HepG2 (cell line): ENCODE measurements around the gene ACTA2. TPM values are rescaled to one million over a fixed set of nuclear protein-coding genes. Genes with fewer than 3 reads are reported as not detected.

Experiments
- ATAC-seq: fragments of 200-7000 bp; cut with Tn5 transposase; 3 replicates; pipeline ENCODE4 v1.9.1; 2020; ENCODE audit warnings: mild to moderate bottlenecking, moderate library complexity
- BruUV-seq: library from RNA; stranded (reverse); fragments of 400-500 nt; replicated peaks from 2 replicates; lab custom pipeline; 2021; lab: Mats Ljungman, UMichigan
- CTCF ChIA-PET: fragments of 300-600 bp; formaldehyde crosslinking; extraction: SDS; loops from one replicate; lab custom pipeline; 2021; ENCODE audit warnings: low total read pairs, inconsistent platforms, low intra/inter-chr PET ratio; lab: Yijun Ruan, JAX
- POLR2A ChIA-PET: fragments of 350-600 bp; sonication (Branson Sonifier 250); formaldehyde crosslinking; loops from one replicate; lab custom pipeline; 2020; ENCODE audit warnings: antibody characterized with exemption, inconsistent platforms; lab: Yijun Ruan, JAX
- DNase-seq: peaks from one replicate; pipeline ENCODE4 v3.0.0-alpha.2; 2015; ENCODE audit warnings: low spot score
- FAIRE-seq: peaks from 3 replicates; lab custom pipeline; 2011; peaks lifted over from hg19 to GRCh38; lab: Jason Lieb, UNC
- H2AFZ ChIP-seq: one replicate; pipeline ENCODE4 v1.6.1; 2011; ENCODE audit warnings: low read length, inconsistent platforms
- H3K27ac ChIP-seq: fragments of 300-600 bp; 3 replicates; pipeline ENCODE4 v1.8.0; 2011; ENCODE audit warnings: mixed run types, mild to moderate bottlenecking, mixed read lengths, low read length, inconsistent platforms; ENCODE audit not compliant: insufficient read depth; ENCODE audit errors: extremely low read length
- H3K27me3 ChIP-seq, 2 experiments: fragments of 200-600 bp in 1 of 2; 2 replicates in 1 of 2; 3 replicates in 1 of 2; pipeline versions ENCODE4 v1.6.0 to v1.8.0; 2011; ENCODE audit warnings: low read length in 2 of 2, mild to moderate bottlenecking in 2 of 2, moderate library complexity in 2 of 2, inconsistent platforms in 1 of 2; ENCODE audit not compliant: insufficient read depth in 2 of 2, control insufficient read depth in 1 of 2
- H3K36me3 ChIP-seq, 2 experiments: fragments of 200-600 bp in 1 of 2; replicated peaks in 1 of 2; 2 replicates in 1 of 2; 3 replicates in 1 of 2; pipeline versions ENCODE4 v1.5.1 to v1.8.0; 2011; ENCODE audit warnings: low read length in 2 of 2, inconsistent platforms in 1 of 2; ENCODE audit not compliant: insufficient read depth in 2 of 2, control insufficient read depth in 1 of 2
- H3K4me1 ChIP-seq: 2 replicates; pipeline ENCODE4 v1.5.1; 2012; ENCODE audit warnings: low read length, inconsistent platforms; ENCODE audit not compliant: insufficient read depth
- H3K4me2 ChIP-seq: 2 replicates; pipeline ENCODE4 v1.6.0; 2011; ENCODE audit warnings: low read depth, low read length, inconsistent platforms
- H3K4me3 ChIP-seq, 3 experiments: fragments of 200-600 bp in 1 of 3; sonication (generic), shearing (Covaris generic) in 1 of 3; replicated peaks in 1 of 3; 2 replicates each; pipeline ENCODE4 v1.5.1; 2011 to 2016; ENCODE audit warnings: low read length in 3 of 3, inconsistent platforms in 2 of 3, low read depth in 2 of 3, mild to moderate bottlenecking in 2 of 3, control low read depth in 1 of 3, mixed read lengths in 1 of 3; ENCODE audit not compliant: insufficient read depth in 1 of 3
- H3K79me2 ChIP-seq: one replicate; pipeline ENCODE4 v1.6.1; 2011; ENCODE audit warnings: low read length, inconsistent platforms; ENCODE audit not compliant: insufficient read depth
- H3K9ac ChIP-seq: 2 replicates; pipeline ENCODE4 v1.6.0; 2011; ENCODE audit warnings: mild to moderate bottlenecking, low read depth, low read length, inconsistent platforms; ENCODE audit not compliant: insufficient read depth
- H3K9me3 ChIP-seq: 2 replicates; pipeline ENCODE4 v1.5.1; 2012; ENCODE audit warnings: mild to moderate bottlenecking, low read length
- H4K20me1 ChIP-seq: 2 replicates; pipeline ENCODE4 v1.6.0; 2011; ENCODE audit warnings: inconsistent platforms, mild to moderate bottlenecking, low read length, moderate library complexity; ENCODE audit not compliant: insufficient read depth
- ARNT ChIP-seq: fragments of 450-650 bp; IDR thresholded peaks from 2 replicates; pipeline ENCODE4 v1.6.1; 2017
- BRD4 ChIP-seq: sonication (generic); formaldehyde crosslinking; IDR thresholded peaks from 2 replicates; pipeline ENCODE4 v1.4.0; 2020; ENCODE audit warnings: missing genetic modification reagents
- CCDC6 ChIP-seq: sonication (generic); formaldehyde crosslinking; IDR thresholded peaks from 2 replicates; pipeline ENCODE4 v1.8.1; 2022; ENCODE audit warnings: mild to moderate bottlenecking, missing genetic modification reagents, moderate library complexity
- E2F5 ChIP-seq: sonication (generic); formaldehyde crosslinking; conservative IDR thresholded peaks from 2 replicates; pipeline ENCODE4 v1.4.0; 2020; ENCODE audit warnings: missing genetic modification reagents
- KAT7 ChIP-seq: IDR thresholded peaks from 2 replicates; pipeline ENCODE4 v1.6.1; 2018; ENCODE audit warnings: borderline replicate concordance, missing compliant biosample characterization
- KLF15 ChIP-seq: sonication (generic); formaldehyde crosslinking; IDR thresholded peaks from 2 replicates; pipeline ENCODE4 v1.8.1; 2023; ENCODE audit warnings: borderline replicate concordance, mild to moderate bottlenecking, inconsistent platforms, missing genetic modification reagents, mixed read lengths
- MIER2 ChIP-seq: IDR thresholded peaks from 2 replicates; pipeline ENCODE4 v1.6.1; 2016; ENCODE audit warnings: missing biosample characterization, missing genetic modification reagents
- MIER3 ChIP-seq: IDR thresholded peaks from 2 replicates; pipeline ENCODE4 v1.6.1; 2016; ENCODE audit warnings: missing compliant biosample characterization, borderline replicate concordance
- NFKB2 ChIP-seq: sonication (generic); formaldehyde crosslinking; IDR thresholded peaks from 2 replicates; pipeline ENCODE4 v1.4.0; 2020; ENCODE audit warnings: missing genetic modification reagents, borderline replicate concordance
- PHF8 ChIP-seq: sonication (generic); formaldehyde crosslinking; IDR thresholded peaks from 2 replicates; pipeline ENCODE4 v1.5.0; 2020; ENCODE audit warnings: missing genetic modification reagents
- PLRG1 ChIP-seq: fragments of 450-650 bp; conservative IDR thresholded peaks from 2 replicates; pipeline ENCODE4 v1.6.1; 2016
- ZBTB33 ChIP-seq: sonication (generic); formaldehyde crosslinking; IDR thresholded peaks from 2 replicates; pipeline ENCODE4 v1.4.0; 2020; ENCODE audit warnings: missing genetic modification reagents
- ZMYM3 ChIP-seq: sonication (generic); formaldehyde crosslinking; IDR thresholded peaks from 2 replicates; pipeline ENCODE4 v1.5.1; 2020; ENCODE audit warnings: mild to moderate bottlenecking, missing genetic modification reagents
- ZNF274 ChIP-seq: sonication (generic); formaldehyde crosslinking; IDR thresholded peaks from 2 replicates; pipeline ENCODE4 v1.5.1; 2020; ENCODE audit warnings: mild to moderate bottlenecking, missing genetic modification reagents
- ZNF280D ChIP-seq: sonication (generic); formaldehyde crosslinking; IDR thresholded peaks from 2 replicates; pipeline ENCODE4 v1.5.1; 2020; ENCODE audit warnings: mild to moderate bottlenecking, missing genetic modification reagents
- ZNF350 ChIP-seq: sonication (generic); formaldehyde crosslinking; IDR thresholded peaks from 2 replicates; pipeline ENCODE4 v1.4.0; 2020; ENCODE audit warnings: mild to moderate bottlenecking, low read depth, missing genetic modification reagents, borderline replicate concordance
- ZNF451 ChIP-seq: sonication (generic); formaldehyde crosslinking; IDR thresholded peaks from 2 replicates; pipeline ENCODE4 v1.5.0; 2020; ENCODE audit warnings: mild to moderate bottlenecking, missing genetic modification reagents
- ZNF496 ChIP-seq: sonication (generic); formaldehyde crosslinking; IDR thresholded peaks from 2 replicates; pipeline ENCODE4 v1.8.1; 2023; ENCODE audit warnings: mild to moderate bottlenecking, moderate library complexity, missing genetic modification reagents; ENCODE audit not compliant: insufficient replicate concordance
- ZNF564 ChIP-seq: sonication (generic); formaldehyde crosslinking; IDR thresholded peaks from 2 replicates; pipeline ENCODE4 v1.8.1; 2023; ENCODE audit warnings: mild to moderate bottlenecking, missing genetic modification reagents
- ZNF766 ChIP-seq: sonication (generic); formaldehyde crosslinking; IDR thresholded peaks from 2 replicates; pipeline ENCODE4 v1.5.0; 2020; ENCODE audit warnings: missing genetic modification reagents, borderline replicate concordance
- WGBS: methylation state at CpG from one replicate; pipeline ENCODE4 v1.1.6; 2017; ENCODE audit warnings: low lambda C conversion rate; 5-methylcytosine and 5-hydroxymethylcytosine counted together
- in situ Hi-C: cut with HindIII; loops from 2 replicates; pipeline ENCODE4 v1.10.0; 2017; ENCODE audit warnings: low pct_unique_long_range_greater_than_20kb; ENCODE audit not compliant: extremely low pct_ligation_motif_present
- intact Hi-C: fragments of 100-400 bp; cut with micrococcal nuclease; formaldehyde crosslinking; loops from one replicate; pipeline ENCODE4 v1.10.0; 2022; ENCODE audit not compliant: unreplicated experiment
- polyA plus RNA-seq, 8 experiments: library from polyadenylated mRNA; depleted of rRNA in 3 of 8; stranded (reverse) in 7 of 8; unstranded in 1 of 8; fragments of >200 nt; fragmentation: Illumina TruSeq in 4 of 8; extraction: Trizol in 4 of 8; gene quantifications; 2 replicates each; pipeline versions ENCODE4 v1.2.1 to v1.2.3, GENCODE V29; 2011 to 2016; ENCODE audit warnings: low read depth in 4 of 8, missing spikeins in 1 of 8, mixed read lengths in 1 of 8; ENCODE audit not compliant: insufficient read depth in 1 of 8
- total RNA-seq, 5 experiments: library from RNA; depleted of rRNA; stranded (reverse); fragments of >200 nt; fragmentation: Illumina TruSeq; extraction: Trizol; gene quantifications; 2 replicates each; pipeline ENCODE4 v1.2.3, GENCODE V29; 2016; ENCODE audit warnings: low read depth in 1 of 5

The ACTA2 gene
- total and polyA plus RNA-seq, 2 of the 13 experiments (the other 11 are each of a cell fraction or from before 2014, with no cell fraction given): 21.8 to 59.9 TPM

GRCh38 chr10:88898727-88899126 is 53.8 kb downstream of the ACTA2 start:
- H3K4me2 ChIP-seq: no peak overlapping the region
- WGBS: 82% methylated on average over 3 of the region's 3 CpGs
- no peaks in the 10 kb centered on the region for H3K36me3 ChIP-seq
- H3K27ac ChIP-seq: no peak overlapping the region
- H3K79me2 ChIP-seq: no peaks in the 10 kb centered on the region
- in situ Hi-C loops (no loop called here), intact Hi-C loops (loop anchor here (5.0 kb wide), 1 partner anchor 34 kb away; no protein-coding TSS in a partner anchor)
- no peak overlapping the region for H3K4me3 ChIP-seq
- no peaks in the 10 kb centered on the region; a peak in 1 of 5 replicates for H3K27me3 ChIP-seq
- DNase-seq: no peak
- TF ChIP-seq MIER2 (CRISPR knock-in tag) (no peak), E2F5 (no peak), ZMYM3 (CRISPR knock-in tag) (no peak), ZNF451 (no peak), ARNT (no peak), ZNF274 (no peak), ZNF280D (CRISPR knock-in tag) (no peak), BRD4 (CRISPR knock-in tag) (no peak), KAT7 (CRISPR knock-in tag) (no peak), ZNF766 (CRISPR knock-in tag) (no peak), CCDC6 (no peak), ZNF564 (CRISPR knock-in tag) (no peak), KLF15 (CRISPR knock-in tag) (no peak), NFKB2 (CRISPR knock-in tag) (no peak), PLRG1 (no peak), MIER3 (no peak), ZNF496 (CRISPR knock-in tag) (no peak), ZNF350 (CRISPR knock-in tag) (no peak), ZBTB33 (CRISPR knock-in tag) (no peak), PHF8 (CRISPR knock-in tag) (no peak)
- no peaks in the 10 kb centered on the region for H4K20me1 ChIP-seq
- no peak for FAIRE-seq
- BruUV-seq: no TSS peak
- ChIA-PET POLR2A (no interaction called here), CTCF (no interaction called here)
- no peak overlapping the region for H3K9ac ChIP-seq
- H3K4me1 ChIP-seq: peaks cover 34% of the 10 kb centered on the region
- no peak for ATAC-seq
- H2AFZ ChIP-seq: no peak overlapping the region
- H3K9me3 ChIP-seq: no peaks in the 10 kb centered on the region
